OCI-LY3 (cell line): ENCODE results near the gene SLC7A1.

ENCODE experiments used
- H2AFZ ChIP-seq: fragments of 200-600, 300-600 bp; shearing (Covaris generic); 2 replicates; pipeline ENCODE4 v1.6.0; 2014; ENCODE audit warnings: antibody characterized with exemption, low read depth, low read length
- H3K27ac ChIP-seq: fragments of 200-600, 300-600 bp; sonication (generic); 2 replicates; pipeline ENCODE4 v1.5.1; 2014; ENCODE audit warnings: mild to moderate bottlenecking, low read length, moderate library complexity, mixed read lengths
- H3K27me3 ChIP-seq: fragments of 200-600, 300-600 bp; sonication (generic); 2 replicates; pipeline ENCODE4 v1.6.1; 2014; ENCODE audit warnings: low read depth, low read length, mixed read lengths
- H3K36me3 ChIP-seq: fragments of 200-600, 300-600 bp; sonication (generic); replicated peaks from 2 replicates; pipeline ENCODE3; 2014; ENCODE audit warnings: low read depth, low read length, mixed read lengths
- H3K4me1 ChIP-seq: fragments of 300-600, 200-600 bp; sonication (generic); 2 replicates; pipeline ENCODE4 v1.6.1; 2014; ENCODE audit warnings: low read length, mixed read lengths
- H3K4me2 ChIP-seq: fragments of 200-600, 300-600 bp; sonication (generic); 2 replicates; pipeline ENCODE4 v1.6.1; 2014; ENCODE audit warnings: low read length, mixed read lengths
- H3K4me3 ChIP-seq: fragments of 300-600, 200-600 bp; sonication (generic); 2 replicates; pipeline ENCODE4 v1.5.1; 2014; ENCODE audit warnings: antibody characterized with exemption, mild to moderate bottlenecking, low read length, moderate library complexity
- H3K79me2 ChIP-seq: fragments of 300-600, 200-600 bp; shearing (Covaris generic); 2 replicates; pipeline ENCODE4 v1.6.1; 2014; ENCODE audit warnings: mild to moderate bottlenecking, low read length, mixed read lengths
- H3K9ac ChIP-seq: fragments of 300-600, 200-600 bp; shearing (Covaris generic); 2 replicates; pipeline ENCODE4 v1.6.0; 2014; ENCODE audit warnings: mild to moderate bottlenecking, low read length, moderate library complexity
- H3K9me3 ChIP-seq: fragments of 200-600, 300-600 bp; shearing (Covaris generic); 2 replicates; pipeline ENCODE4 v1.6.1; 2014; ENCODE audit warnings: low read length, mixed read lengths; ENCODE audit not compliant: insufficient read depth
- H4K20me1 ChIP-seq: fragments of 200-600, 300-600 bp; sonication (generic); 2 replicates; pipeline ENCODE4 v1.6.1; 2016; ENCODE audit warnings: low read length, mixed read lengths; ENCODE audit not compliant: insufficient read depth
- EZH2phosphoT487 ChIP-seq: fragments of 200-600 bp; shearing (Covaris generic); IDR thresholded peaks from 2 replicates; pipeline ENCODE4 v1.6.1; 2018; ENCODE audit warnings: antibody characterized with exemption, mixed run types, low read depth
- TF ChIP-seq, protein P1 (sequence below): fragments of 200-600, 300-600 bp; sonication (generic); IDR thresholded peaks from 2 replicates; pipeline ENCODE4 v1.5.1; 2014; ENCODE audit warnings: antibody characterized with exemption, low read length, low read depth

SLC7A1 gene

DNA sequence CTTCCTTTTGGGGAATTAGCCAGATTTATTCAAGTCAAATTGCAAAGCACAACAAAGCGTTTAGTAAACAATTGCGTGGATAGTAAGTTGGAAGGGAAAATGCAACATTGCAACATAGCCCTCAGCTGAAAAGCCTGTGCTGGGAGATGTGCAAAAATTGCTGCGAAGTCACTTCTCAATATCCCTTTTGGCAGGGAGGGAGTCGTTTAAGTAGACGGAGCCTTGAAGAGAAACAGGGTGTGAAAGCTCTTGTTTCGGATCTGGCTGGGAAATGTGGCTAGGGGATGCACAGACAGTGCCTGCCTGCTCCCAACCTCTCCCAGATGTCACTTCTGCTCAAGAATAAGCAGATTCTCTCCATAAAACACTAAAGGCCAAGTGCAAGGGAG lies 56.8 kb downstream of the SLC7A1 start:
- Histone ChIP-seq H3K36me3 (peaks cover 59% of the 10 kb centered on the region), H4K20me1 (peaks cover 65% of the 10 kb centered on the region), H2AFZ (no peak overlapping the region), H3K4me3 (no peak overlapping the region), H3K9ac (no peak overlapping the region), H3K27me3 (no peaks in the 10 kb centered on the region), H3K4me1 (peaks cover 23% of the 10 kb centered on the region), H3K4me2 (no peak overlapping the region), H3K79me2 (peaks cover 79% of the 10 kb centered on the region), H3K9me3 (no peaks in the 10 kb centered on the region), H3K27ac (no peak overlapping the region)
- no peak for TF ChIP-seq EZH2phosphoT487
- TF ChIP-seq, protein P1, sequence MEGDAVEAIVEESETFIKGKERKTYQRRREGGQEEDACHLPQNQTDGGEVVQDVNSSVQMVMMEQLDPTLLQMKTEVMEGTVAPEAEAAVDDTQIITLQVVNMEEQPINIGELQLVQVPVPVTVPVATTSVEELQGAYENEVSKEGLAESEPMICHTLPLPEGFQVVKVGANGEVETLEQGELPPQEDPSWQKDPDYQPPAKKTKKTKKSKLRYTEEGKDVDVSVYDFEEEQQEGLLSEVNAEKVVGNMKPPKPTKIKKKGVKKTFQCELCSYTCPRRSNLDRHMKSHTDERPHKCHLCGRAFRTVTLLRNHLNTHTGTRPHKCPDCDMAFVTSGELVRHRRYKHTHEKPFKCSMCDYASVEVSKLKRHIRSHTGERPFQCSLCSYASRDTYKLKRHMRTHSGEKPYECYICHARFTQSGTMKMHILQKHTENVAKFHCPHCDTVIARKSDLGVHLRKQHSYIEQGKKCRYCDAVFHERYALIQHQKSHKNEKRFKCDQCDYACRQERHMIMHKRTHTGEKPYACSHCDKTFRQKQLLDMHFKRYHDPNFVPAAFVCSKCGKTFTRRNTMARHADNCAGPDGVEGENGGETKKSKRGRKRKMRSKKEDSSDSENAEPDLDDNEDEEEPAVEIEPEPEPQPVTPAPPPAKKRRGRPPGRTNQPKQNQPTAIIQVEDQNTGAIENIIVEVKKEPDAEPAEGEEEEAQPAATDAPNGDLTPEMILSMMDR = no peak

DNA sequence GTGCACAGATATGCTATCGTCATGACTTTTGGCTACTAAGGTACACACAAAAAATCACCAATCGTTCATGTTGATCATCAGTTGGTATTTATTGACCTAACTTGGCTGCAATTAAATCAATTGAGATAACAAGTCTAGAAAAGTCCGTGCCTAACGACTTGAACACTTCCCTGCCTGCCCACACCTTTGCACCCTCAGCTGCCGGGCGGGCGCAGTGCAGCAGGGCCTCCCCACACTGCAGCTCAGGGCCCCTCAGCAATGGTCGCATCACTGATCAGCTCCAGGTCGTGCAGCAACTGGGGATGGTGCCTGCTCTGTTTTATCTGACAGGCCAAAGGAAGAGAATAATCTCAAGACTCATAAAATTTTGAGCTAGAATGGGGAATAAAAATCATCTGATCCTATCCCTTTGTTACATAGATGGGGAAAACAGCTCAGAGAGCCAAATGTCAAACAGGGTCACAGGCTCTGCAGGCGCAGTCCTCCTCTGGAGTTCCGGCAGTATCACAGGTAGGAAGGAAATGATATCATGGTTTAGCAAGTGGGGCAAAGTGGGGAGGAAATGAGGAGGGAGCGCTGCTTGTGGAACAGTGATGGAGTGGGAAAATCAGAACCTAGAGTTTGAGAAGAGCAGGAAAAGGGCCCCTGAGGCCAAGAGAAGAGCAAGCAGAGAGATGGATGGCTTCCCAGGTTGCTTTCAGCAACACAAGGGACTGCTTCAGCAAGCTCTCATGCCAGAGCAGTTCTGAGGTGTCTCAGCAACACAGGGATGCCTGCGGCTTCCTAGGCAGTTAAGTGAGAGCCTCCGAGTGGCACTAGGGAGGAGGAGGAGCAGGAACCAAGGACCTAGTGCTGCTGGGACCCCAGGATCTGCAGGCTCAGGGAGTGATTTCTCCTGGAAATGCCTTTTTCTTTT lies 57.5 kb downstream of the SLC7A1 start:
- no peak overlapping the region for H2AFZ ChIP-seq
- no peak overlapping the region for H3K4me3 ChIP-seq
- peaks cover 16% of the 10 kb centered on the region for H3K4me1 ChIP-seq
- no peaks in the 10 kb centered on the region for H3K9me3 ChIP-seq
- H3K4me2 ChIP-seq = no peak overlapping the region
- TF ChIP-seq, protein P1 = no peak
- no peak for TF ChIP-seq EZH2phosphoT487
- no peak overlapping the region for H3K9ac ChIP-seq
- no peak overlapping the region for H3K27ac ChIP-seq
- H3K27me3 ChIP-seq = no peaks in the 10 kb centered on the region
- peaks cover 58% of the 10 kb centered on the region for H4K20me1 ChIP-seq
- H3K79me2 ChIP-seq = peaks cover 73% of the 10 kb centered on the region
- peaks cover 66% of the 10 kb centered on the region for H3K36me3 ChIP-seq

DNA sequence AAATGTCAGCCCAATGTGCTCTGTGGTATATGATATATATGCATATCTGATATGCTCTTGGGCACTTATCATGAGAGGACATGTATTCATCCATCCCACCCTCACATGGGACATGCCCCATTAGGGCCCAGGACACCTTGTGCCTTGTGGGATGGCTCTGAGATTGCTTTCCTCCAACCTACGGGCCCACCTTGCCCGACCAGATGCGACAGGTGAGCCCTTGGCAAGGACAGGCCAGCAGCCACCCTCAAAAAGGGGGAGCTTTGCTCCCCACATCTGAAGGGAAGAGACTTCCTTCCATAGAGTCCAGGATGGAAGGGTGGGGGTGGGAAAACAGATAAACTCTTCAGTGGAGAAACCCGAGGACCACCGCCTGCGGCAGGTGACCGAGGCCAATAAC lies 58.6 kb downstream of the SLC7A1 start:
- Histone ChIP-seq H2AFZ (no peak overlapping the region), H3K4me1 (peaks cover 10% of the 10 kb centered on the region), H3K9ac (no peak overlapping the region), H4K20me1 (peaks cover 53% of the 10 kb centered on the region), H3K27me3 (no peaks in the 10 kb centered on the region), H3K4me3 (no peak overlapping the region), H3K27ac (no peak overlapping the region), H3K4me2 (no peak overlapping the region), H3K36me3 (peaks cover 74% of the 10 kb centered on the region), H3K79me2 (peaks cover 61% of the 10 kb centered on the region), H3K9me3 (no peaks in the 10 kb centered on the region)
- TF ChIP-seq, protein P1 = no peak
- no peak for TF ChIP-seq EZH2phosphoT487
